Endothelial cell of umbilical vein (primary cell): ENCODE data around the gene DGKI. TPM values are rescaled to one million over a fixed set of nuclear protein-coding genes. Genes with fewer than 3 reads are reported as not detected.

Experiments used
- BruUV-seq: library from RNA; stranded (reverse); fragments of 400-500 nt; replicated peaks from 2 replicates; lab custom pipeline; 2021; lab: Mats Ljungman, UMichigan
- CTCF ChIA-PET: fragments of 300-600, 350-600 bp; sonication (Branson Sonifier 250); formaldehyde crosslinking; loops from one replicate; lab custom pipeline; 2021; ENCODE audit warnings: antibody characterized with exemption, inconsistent platforms; lab: Charles Lee
- POLR2A ChIA-PET: fragments of 300-600, 350-600 bp; sonication (Branson Sonifier 250); formaldehyde crosslinking; loops from one replicate; lab custom pipeline; 2021; ENCODE audit warnings: antibody characterized with exemption, inconsistent platforms; lab: Charles Lee
- DNase-seq: peaks from one replicate; pipeline ENCODE4 v3.0.0-alpha.2; 2011; ENCODE audit warnings: low read depth, low spot score
- FAIRE-seq: peaks from 2 replicates; lab custom pipeline; 2011; peaks lifted over from hg19 to GRCh38; lab: Jason Lieb, UNC
- H2AFZ ChIP-seq: 2 replicates; pipeline ENCODE4 v1.6.0; 2012; ENCODE audit warnings: low read depth, low read length, control low read depth, inconsistent platforms
- H3K27ac ChIP-seq: 2 replicates; pipeline ENCODE4 v1.5.1; 2011; ENCODE audit warnings: low read depth, mild to moderate bottlenecking, control low read depth, low read length, moderate library complexity; ENCODE audit not compliant: insufficient read depth
- H3K27me3 ChIP-seq, 2 experiments: 2 replicates each; pipeline versions ENCODE4 v1.6.0 to v1.6.1; 2011; ENCODE audit warnings: low read length in 2 of 2, mixed read lengths in 1 of 2; ENCODE audit not compliant: control insufficient read depth in 2 of 2, insufficient read depth in 2 of 2
- H3K36me3 ChIP-seq, 2 experiments: 2 replicates in 1 of 2; 3 replicates in 1 of 2; pipeline ENCODE4 v1.5.1; 2011; ENCODE audit warnings: low read length in 2 of 2, mild to moderate bottlenecking in 1 of 2, moderate library complexity in 1 of 2; ENCODE audit not compliant: control insufficient read depth in 2 of 2, insufficient read depth in 2 of 2; ENCODE audit errors: extremely low read depth in 1 of 2
- H3K4me1 ChIP-seq: 3 replicates; pipeline ENCODE4 v1.5.1; 2011; ENCODE audit warnings: mild to moderate bottlenecking, low read length; ENCODE audit not compliant: control insufficient read depth, insufficient read depth; ENCODE audit errors: extremely low read depth
- H3K4me2 ChIP-seq: 2 replicates; pipeline ENCODE4 v1.6.1; 2011; ENCODE audit warnings: low read length, control low read depth, mixed read lengths; ENCODE audit not compliant: insufficient read depth
- H3K4me3 ChIP-seq, 3 experiments: fragments of 200-600 bp in 1 of 3; sonication (generic), shearing (Covaris generic) in 1 of 3; replicated peaks in 1 of 3; 2 replicates each; pipeline ENCODE4 v1.5.1; 2011 to 2016; ENCODE audit warnings: control low read depth in 3 of 3, low read length in 3 of 3, mild to moderate bottlenecking in 2 of 3, inconsistent platforms in 1 of 3, low read depth in 1 of 3, moderate library complexity in 1 of 3; ENCODE audit not compliant: insufficient read depth in 1 of 3
- H3K79me2 ChIP-seq: 2 replicates; pipeline ENCODE4 v1.6.0; 2012; ENCODE audit warnings: low read length, inconsistent platforms; ENCODE audit not compliant: control insufficient read depth, insufficient read depth
- H3K9ac ChIP-seq: replicated peaks from 2 replicates; pipeline ENCODE3; 2011; ENCODE audit warnings: low read length, control low read depth; ENCODE audit not compliant: insufficient read depth; ENCODE audit errors: extremely low read depth
- H3K9me1 ChIP-seq: replicated peaks from 3 replicates; pipeline ENCODE4 v1.6.0; 2011; ENCODE audit warnings: mild to moderate bottlenecking, low read length; ENCODE audit not compliant: control insufficient read depth, insufficient read depth; ENCODE audit errors: extremely low read depth
- H3K9me3 ChIP-seq: replicated peaks from 2 replicates; pipeline ENCODE4 v1.5.1; 2012; ENCODE audit warnings: low read length, inconsistent platforms; ENCODE audit not compliant: control insufficient read depth, insufficient read depth
- H4K20me1 ChIP-seq: replicated peaks from 2 replicates; pipeline ENCODE3; 2011; ENCODE audit warnings: mild to moderate bottlenecking, low read length; ENCODE audit not compliant: control insufficient read depth, insufficient read depth; ENCODE audit errors: extremely low read depth
- EZH2 ChIP-seq: IDR thresholded peaks from 2 replicates; pipeline ENCODE4 v1.6.1; 2012; ENCODE audit warnings: borderline replicate concordance, low read depth, mild to moderate bottlenecking, moderate library complexity, low read length, inconsistent platforms; ENCODE audit not compliant: severe bottlenecking
- FOS ChIP-seq: IDR thresholded peaks from 2 replicates; pipeline ENCODE4 v1.6.1; 2011; ENCODE audit warnings: mild to moderate bottlenecking, low read length, moderate library complexity, borderline replicate concordance; ENCODE audit not compliant: insufficient read depth
- GATA2 ChIP-seq: IDR thresholded peaks from 2 replicates; pipeline ENCODE4 v1.7.0; 2011; ENCODE audit warnings: low read depth, mild to moderate bottlenecking, moderate library complexity, mixed read lengths, low read length; ENCODE audit not compliant: insufficient read length, insufficient read depth
- JUN ChIP-seq: IDR thresholded peaks from 2 replicates; pipeline ENCODE4 v1.6.1; 2011; ENCODE audit warnings: borderline replicate concordance, low read depth; ENCODE audit not compliant: insufficient read length, insufficient read depth
- MYC ChIP-seq: IDR thresholded peaks from one replicate; pipeline ENCODE4 v1.6.1; 2011; ENCODE audit warnings: mild to moderate bottlenecking, low read depth, low read length
- POLR2A ChIP-seq: IDR thresholded peaks from 2 replicates; pipeline ENCODE4 v1.6.1; 2012; ENCODE audit warnings: low read depth, mild to moderate bottlenecking, control low read depth, low read length
- POLR2AphosphoS5 ChIP-seq: IDR thresholded peaks from 2 replicates; pipeline ENCODE4 v1.6.1; 2012; ENCODE audit warnings: low read depth, mild to moderate bottlenecking, control low read depth, low read length, moderate library complexity; ENCODE audit not compliant: insufficient read depth
- dilution Hi-C: fragments of 300-500 bp; cut with MboI; formaldehyde crosslinking; loops from one replicate; pipeline ENCODE4 v1.15.0; 2019; ENCODE audit warnings: low sequenced_read_pairs; ENCODE audit not compliant: extremely low pct_ligation_motif_present
- intact Hi-C: fragments of 100-400 bp; cut with micrococcal nuclease; formaldehyde crosslinking; loops from one replicate; pipeline ENCODE4 v1.10.0; 2022
- polyA plus RNA-seq, 4 experiments: library from polyadenylated mRNA; depleted of rRNA in 3 of 4; stranded (reverse) in 3 of 4; unstranded in 1 of 4; fragments of >200 nt; gene quantifications; 2 replicates each; pipeline versions ENCODE4 v1.2.1 to v1.2.3, GENCODE V29; 2011 to 2012; ENCODE audit warnings: missing spikeins in 1 of 4
- total RNA-seq: library from RNA; stranded (reverse); gene quantifications from 2 replicates; pipeline ENCODE4 v1.2.3, GENCODE V29; 2021
- TF ChIP-seq, protein P1 (sequence below), 2 donors: IDR thresholded peaks; 1 replicate in 1 of 2; 2 replicates in 1 of 2; pipeline ENCODE4 v1.5.1; 2011; ENCODE audit warnings: low read length in 2 of 2, mild to moderate bottlenecking in 2 of 2, moderate library complexity in 2 of 2, control low read depth in 1 of 2, inconsistent platforms in 1 of 2, low read depth in 1 of 2; ENCODE audit not compliant: insufficient read depth in 1 of 2; ENCODE audit errors: extremely low read depth in 1 of 2
- TF ChIP-seq, protein P2 (sequence below): IDR thresholded peaks from 2 replicates; pipeline ENCODE4 v1.6.1; 2011; ENCODE audit not compliant: insufficient read depth, insufficient read length

Gene DGKI
- total and polyA plus RNA-seq, 2 donors (not counting 3 experiments of a cell fraction or from before 2014, with no cell fraction given): 0.11 to 0.51 TPM

DNA sequence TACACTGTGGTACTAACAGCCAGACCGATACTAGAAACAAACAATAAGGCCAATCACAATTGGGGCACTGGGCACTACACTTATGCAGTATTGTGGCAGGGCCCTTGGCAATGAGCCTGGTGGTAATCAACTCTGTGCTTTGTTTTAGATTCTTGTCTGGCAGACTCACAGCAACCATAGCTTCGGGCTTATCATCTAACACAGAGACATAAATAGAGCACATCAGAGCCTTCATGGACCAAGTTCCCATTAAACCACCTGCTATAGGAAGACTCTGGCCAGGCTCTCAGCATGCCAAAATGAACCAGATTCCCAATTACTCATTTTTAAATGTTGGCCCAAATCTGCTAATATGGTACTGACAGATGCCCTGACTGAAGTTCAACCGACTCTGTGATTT, 218.6 kb downstream of the DGKI start:
- FAIRE-seq (no peak), DNase-seq (no peak)
- H2AFZ ChIP-seq: no peak overlapping the region
- no peaks in the 10 kb centered on the region for H3K9me3 ChIP-seq
- H3K4me2 ChIP-seq: no peak overlapping the region
- H3K36me3 ChIP-seq: no peaks in the 10 kb centered on the region
- no peak overlapping the region for H3K9ac ChIP-seq
- POLR2A ChIA-PET: no interaction called here
- H3K27me3 ChIP-seq: peaks cover 1 to 10% of the 10 kb centered on the region in 2 experiments
- no peak overlapping the region for H3K4me3 ChIP-seq
- H3K9me1 ChIP-seq: no peaks in the 10 kb centered on the region
- no TSS peak for BruUV-seq
- H4K20me1 ChIP-seq: no peaks in the 10 kb centered on the region
- CTCF ChIA-PET: interaction anchor here (1.0 to 6.4 kb wide), 5 partner anchors 13 to 265 kb away, joined by 3 to 176 read pairs (median 20); no protein-coding TSS in a partner anchor
- no peaks in the 10 kb centered on the region for H3K79me2 ChIP-seq
- TF ChIP-seq JUN (no peak), MYC (no peak), FOS (no peak), POLR2A (no peak), POLR2AphosphoS5 (no peak), EZH2 (no peak), GATA2 (no peak)
- TF ChIP-seq, protein P1, sequence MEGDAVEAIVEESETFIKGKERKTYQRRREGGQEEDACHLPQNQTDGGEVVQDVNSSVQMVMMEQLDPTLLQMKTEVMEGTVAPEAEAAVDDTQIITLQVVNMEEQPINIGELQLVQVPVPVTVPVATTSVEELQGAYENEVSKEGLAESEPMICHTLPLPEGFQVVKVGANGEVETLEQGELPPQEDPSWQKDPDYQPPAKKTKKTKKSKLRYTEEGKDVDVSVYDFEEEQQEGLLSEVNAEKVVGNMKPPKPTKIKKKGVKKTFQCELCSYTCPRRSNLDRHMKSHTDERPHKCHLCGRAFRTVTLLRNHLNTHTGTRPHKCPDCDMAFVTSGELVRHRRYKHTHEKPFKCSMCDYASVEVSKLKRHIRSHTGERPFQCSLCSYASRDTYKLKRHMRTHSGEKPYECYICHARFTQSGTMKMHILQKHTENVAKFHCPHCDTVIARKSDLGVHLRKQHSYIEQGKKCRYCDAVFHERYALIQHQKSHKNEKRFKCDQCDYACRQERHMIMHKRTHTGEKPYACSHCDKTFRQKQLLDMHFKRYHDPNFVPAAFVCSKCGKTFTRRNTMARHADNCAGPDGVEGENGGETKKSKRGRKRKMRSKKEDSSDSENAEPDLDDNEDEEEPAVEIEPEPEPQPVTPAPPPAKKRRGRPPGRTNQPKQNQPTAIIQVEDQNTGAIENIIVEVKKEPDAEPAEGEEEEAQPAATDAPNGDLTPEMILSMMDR (IDR thresholded peaks at IDR 0.05; ENCODE audit: extremely low read depth in 1 of 2, insufficient read depth in 1 of 2, low read depth in 1 of 2, low read length in 2 of 2): no peak
- TF ChIP-seq, protein P2, sequence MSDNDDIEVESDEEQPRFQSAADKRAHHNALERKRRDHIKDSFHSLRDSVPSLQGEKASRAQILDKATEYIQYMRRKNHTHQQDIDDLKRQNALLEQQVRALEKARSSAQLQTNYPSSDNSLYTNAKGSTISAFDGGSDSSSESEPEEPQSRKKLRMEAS: no peak
- dilution Hi-C loops (no loop called here), intact Hi-C loops (loop anchor here (10.0 kb wide), 1 partner anchor 463 kb away; no protein-coding TSS in a partner anchor)
- H3K4me1 ChIP-seq: no peaks in the 10 kb centered on the region
- H3K27ac ChIP-seq: no peak overlapping the region
